NCI-H1092 (cell line): Measurements from ENCODE around the gene YAP1.

Experiments used
- DNase-seq: peaks from one replicate; lab custom pipeline; 2025; lab: John Stamatoyannopoulos, UW

YAP1 gene

GRCh38 chr11:102163368-102163767, 53.1 kb downstream of the YAP1 start:
- no peak for DNase-seq

GRCh38 chr11:102166175-102167064, 56.2 kb downstream of the YAP1 start:
- no peak for DNase-seq

- no peak for DNase-seq
Measured at GRCh38 chr11:102168481-102168880, 58.2 kb downstream of the YAP1 start.

- no peak for DNase-seq
Measured at GRCh38 chr11:102171101-102171500, 60.9 kb downstream of the YAP1 start.

- no peak for DNase-seq
Measured at GRCh38 chr11:102172127-102172848, 62.0 kb downstream of the YAP1 start.

GRCh38 chr11:102177126-102177525, 66.9 kb downstream of the YAP1 start:
- DNase-seq: no peak

GRCh38 chr11:102177974-102178631, 67.9 kb downstream of the YAP1 start:
- no peak for DNase-seq

GRCh38 chr11:102179371-102179770, 69.1 kb downstream of the YAP1 start:
- no peak for DNase-seq

- DNase-seq: no peak
Measured at GRCh38 chr11:102184269-102184987, 74.2 kb downstream of the YAP1 start.

GRCh38 chr11:102186551-102187191, 76.4 kb downstream of the YAP1 start:
- no peak for DNase-seq

GRCh38 chr11:102187416-102188151, 77.3 kb downstream of the YAP1 start:
- no peak for DNase-seq

- DNase-seq: no peak
Measured at GRCh38 chr11:102188488-102188887, 78.2 kb downstream of the YAP1 start.

- no peak for DNase-seq
Measured at GRCh38 chr11:102191832-102192231, 81.6 kb downstream of the YAP1 start.

GRCh38 chr11:102192349-102193066, 82.3 kb downstream of the YAP1 start:
- DNase-seq: no peak

- no peak for DNase-seq
Measured at GRCh38 chr11:102194257-102194656, 84.0 kb downstream of the YAP1 start.

- no peak for DNase-seq
Measured at GRCh38 chr11:102194990-102195389, 84.7 kb downstream of the YAP1 start.

- DNase-seq: no peak
Measured at GRCh38 chr11:102196351-102196750, 86.1 kb downstream of the YAP1 start.

GRCh38 chr11:102196816-102197215, 86.6 kb downstream of the YAP1 start:
- DNase-seq: no peak

- no peak for DNase-seq
Measured at GRCh38 chr11:102197670-102198139, 87.5 kb downstream of the YAP1 start.

GRCh38 chr11:102199673-102200072, 89.4 kb downstream of the YAP1 start:
- no peak for DNase-seq
